B cell (primary cell): Measurements from ENCODE around the gene LARGE1.

Experiments used
- CTCF ChIP-seq: fragments of 200-600 bp; IDR thresholded peaks from one replicate; pipeline ENCODE4 v1.8.0; 2022; ENCODE audit warnings: antibody characterized with exemption, mild to moderate bottlenecking
- EZH2 ChIP-seq: IDR thresholded peaks from 2 replicates; pipeline ENCODE4 v1.6.1; 2012; ENCODE audit warnings: borderline replicate concordance, low read depth, mild to moderate bottlenecking, moderate library complexity, low read length; ENCODE audit not compliant: insufficient read depth, poor library complexity, severe bottlenecking

DNA sequence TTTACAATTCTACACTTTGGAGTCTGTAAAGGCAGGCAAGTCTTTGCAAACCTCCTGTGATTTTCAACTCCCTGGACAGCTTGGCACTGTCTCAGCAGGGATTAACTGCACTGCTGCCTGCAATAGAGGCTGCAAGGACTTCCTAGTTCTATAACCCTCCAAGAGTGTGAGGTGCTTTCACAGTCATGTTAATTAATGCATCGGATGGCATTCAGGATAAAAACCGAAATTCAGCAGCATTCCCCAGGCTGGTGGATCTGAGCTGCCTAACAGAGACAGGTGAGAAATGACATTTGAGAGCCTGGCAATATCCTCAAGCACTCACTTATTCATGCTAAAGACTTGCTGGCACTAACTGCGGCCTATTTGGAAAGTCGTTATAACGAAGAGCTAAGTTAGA, 85.0 kb downstream of the LARGE1 start:
- TF ChIP-seq CTCF: no peak
- no peak for TF ChIP-seq EZH2
